ENCODE data around the gene SPON1. TPM values are rescaled to one million over a fixed set of nuclear protein-coding genes. Genes with fewer than 3 reads are reported as not detected.

The SPON1 gene
- total RNA-seq, 4 donors from 2014 or later = 42.6 to 74.0 (median 56.1) TPM

- no peaks in the 10 kb centered on the region for H3K36me3 ChIP-seq
- intact Hi-C loops (cut with DNase I; ENCODE audit: low total_unique reads) (no loop called here), in situ Hi-C loops (cut with MboI; ENCODE audit: low pct_ligation_motif_present in 1 of 4, low pct_unique_long_range_greater_than_20kb in 1 of 4, low sequenced_read_pairs in 3 of 4) (loop anchor here in 1 of 4 donors (25.0 kb wide), 1 partner anchor 491 kb away; no protein-coding TSS in a partner anchor)
- no peak overlapping the region for H3K4me3 ChIP-seq
- H3K9me3 ChIP-seq = no peaks in the 10 kb centered on the region
- no peak overlapping the region for H3K27ac ChIP-seq
- no peaks in the 10 kb centered on the region for H3K27me3 ChIP-seq
- no peak for DNase-seq
- TF ChIP-seq POLR2AphosphoS5 (IDR thresholded peaks at IDR 0.05) (no peak), POLR2A (IDR thresholded peaks at IDR 0.05) (no peak), EP300 (IDR thresholded peaks at IDR 0.05; ENCODE audit: low read depth) (no peak)
- TF ChIP-seq, protein P1, sequence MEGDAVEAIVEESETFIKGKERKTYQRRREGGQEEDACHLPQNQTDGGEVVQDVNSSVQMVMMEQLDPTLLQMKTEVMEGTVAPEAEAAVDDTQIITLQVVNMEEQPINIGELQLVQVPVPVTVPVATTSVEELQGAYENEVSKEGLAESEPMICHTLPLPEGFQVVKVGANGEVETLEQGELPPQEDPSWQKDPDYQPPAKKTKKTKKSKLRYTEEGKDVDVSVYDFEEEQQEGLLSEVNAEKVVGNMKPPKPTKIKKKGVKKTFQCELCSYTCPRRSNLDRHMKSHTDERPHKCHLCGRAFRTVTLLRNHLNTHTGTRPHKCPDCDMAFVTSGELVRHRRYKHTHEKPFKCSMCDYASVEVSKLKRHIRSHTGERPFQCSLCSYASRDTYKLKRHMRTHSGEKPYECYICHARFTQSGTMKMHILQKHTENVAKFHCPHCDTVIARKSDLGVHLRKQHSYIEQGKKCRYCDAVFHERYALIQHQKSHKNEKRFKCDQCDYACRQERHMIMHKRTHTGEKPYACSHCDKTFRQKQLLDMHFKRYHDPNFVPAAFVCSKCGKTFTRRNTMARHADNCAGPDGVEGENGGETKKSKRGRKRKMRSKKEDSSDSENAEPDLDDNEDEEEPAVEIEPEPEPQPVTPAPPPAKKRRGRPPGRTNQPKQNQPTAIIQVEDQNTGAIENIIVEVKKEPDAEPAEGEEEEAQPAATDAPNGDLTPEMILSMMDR (IDR thresholded peaks at IDR 0.05) = no peak
- peaks cover 0 to 11% (median 4%) of the 10 kb centered on the region in 4 donors for H3K4me1 ChIP-seq
- WGBS, 2 donors (ENCODE audit: low coverage in 1 of 2) = 78% methylated on average over 2 of the region's 2 CpGs; no CpG with 5 or more reads in 1 of the 2 donors
Measured at GRCh38 chr11:14253421-14253820, 290.9 kb downstream of the SPON1 start.

DNA sequence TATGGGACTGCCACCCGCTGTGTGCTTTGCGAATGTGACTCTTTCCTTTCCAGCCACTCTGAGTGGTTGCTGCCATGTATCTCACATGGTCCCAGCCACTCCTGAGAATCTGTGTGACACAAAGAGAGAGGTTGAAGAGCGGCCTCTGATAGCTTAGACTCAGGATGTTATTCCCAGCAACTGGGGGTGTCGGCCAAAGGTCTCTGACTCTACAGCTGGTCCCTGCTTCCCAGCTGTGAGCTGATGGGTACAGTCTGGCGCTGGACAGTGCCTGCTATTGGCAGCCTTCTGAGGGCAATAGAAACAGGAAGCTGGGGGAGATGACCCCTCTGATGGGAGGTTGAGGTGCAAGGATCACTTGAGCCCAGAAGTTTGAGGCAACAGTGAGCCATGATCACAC is 291.3 kb downstream of the SPON1 start:
- no peak for TF ChIP-seq POLR2AphosphoS5 (IDR thresholded peaks at IDR 0.05)
- TF ChIP-seq POLR2A (IDR thresholded peaks at IDR 0.05) = no peak
- no peak for TF ChIP-seq EP300 (IDR thresholded peaks at IDR 0.05; ENCODE audit: low read depth)
- TF ChIP-seq, protein P1 (IDR thresholded peaks at IDR 0.05) = no peak
- Histone ChIP-seq H3K27me3 (no peaks in the 10 kb centered on the region), H3K27ac (no peak overlapping the region), H3K9me3 (no peaks in the 10 kb centered on the region), H3K4me3 (no peak overlapping the region), H3K4me1 (peaks cover 0 to 15% (median 6%) of the 10 kb centered on the region in 4 donors), H3K36me3 (no peaks in the 10 kb centered on the region)
- intact Hi-C loops (cut with DNase I; ENCODE audit: low total_unique reads) (no loop called here), in situ Hi-C loops (cut with MboI; ENCODE audit: low pct_ligation_motif_present in 1 of 4, low pct_unique_long_range_greater_than_20kb in 1 of 4, low sequenced_read_pairs in 3 of 4) (loop anchor here in 1 of 4 donors (25.0 kb wide), 1 partner anchor 492 kb away; no protein-coding TSS in a partner anchor)
- no peak for DNase-seq
- 83% methylated on average over 5 of the region's 5 CpGs; no CpG with 5 or more reads in 1 of the 2 donors for WGBS, 2 donors (ENCODE audit: low coverage in 1 of 2)

DNA sequence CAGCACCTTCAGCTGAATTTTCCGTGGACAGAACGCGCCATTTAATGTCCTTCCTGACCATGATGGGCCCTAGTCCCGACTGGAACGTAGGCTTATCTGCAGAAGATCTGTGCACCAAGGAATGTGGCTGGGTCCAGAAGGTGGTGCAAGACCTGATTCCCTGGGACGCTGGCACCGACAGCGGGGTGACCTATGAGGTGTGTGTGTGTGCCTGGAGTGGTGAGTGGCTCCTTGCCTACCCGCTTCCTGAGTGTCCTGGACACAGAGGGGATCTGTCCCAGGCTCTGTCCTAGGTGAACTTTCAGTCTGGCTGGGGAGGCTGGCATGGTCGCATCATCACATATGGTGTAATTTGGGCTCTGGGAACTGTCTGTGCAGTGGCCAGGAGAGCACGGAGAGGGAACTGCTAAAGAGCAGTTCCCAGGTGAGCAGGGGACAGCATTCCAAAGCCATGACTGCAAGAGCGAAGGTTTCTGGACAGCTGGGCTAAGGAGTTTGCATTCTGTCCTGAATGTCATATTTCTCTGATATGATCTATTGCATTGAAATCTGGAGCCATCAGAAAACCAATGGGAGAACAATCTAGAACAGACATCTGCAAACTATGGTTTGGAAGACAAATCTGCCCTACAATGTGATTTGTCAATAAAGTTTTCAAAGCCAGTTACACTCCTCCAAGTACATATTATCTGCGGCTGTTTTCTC is 292.2 kb downstream of the SPON1 start:
- Histone ChIP-seq H3K4me3 (no peak overlapping the region), H3K36me3 (no peaks in the 10 kb centered on the region), H3K27me3 (no peaks in the 10 kb centered on the region), H3K4me1 (peaks cover 0 to 23% (median 14%) of the 10 kb centered on the region in 4 donors), H3K27ac (no peak overlapping the region), H3K9me3 (no peaks in the 10 kb centered on the region)
- WGBS, 2 donors (ENCODE audit: low coverage in 1 of 2) = 82 to 100% methylated on average over 1 to 13 of the region's 13 CpGs
- TF ChIP-seq, protein P1 (IDR thresholded peaks at IDR 0.05) = no peak
- intact Hi-C loops (cut with DNase I; ENCODE audit: low total_unique reads) = no loop called here
- in situ Hi-C loops (cut with MboI; ENCODE audit: low pct_ligation_motif_present in 1 of 4, low pct_unique_long_range_greater_than_20kb in 1 of 4, low sequenced_read_pairs in 3 of 4) = loop anchor here in 1 of 4 donors (25.0 kb wide), 1 partner anchor 492 kb away; no protein-coding TSS in a partner anchor
- DNase-seq = no peak

DNA sequence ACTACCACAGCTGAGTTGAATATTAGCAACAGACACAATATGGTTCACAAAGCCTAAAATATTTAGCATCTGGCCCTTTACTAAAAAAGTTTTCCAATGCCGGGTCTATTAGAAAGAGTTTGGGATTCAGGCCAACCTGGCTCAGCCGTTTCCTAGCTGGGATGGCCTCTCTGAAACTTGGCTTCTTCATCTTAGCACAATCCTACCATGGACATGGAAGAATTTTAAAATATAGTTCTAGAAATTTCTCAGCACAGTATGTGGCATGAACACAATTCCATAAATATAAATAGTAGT is 292.7 kb downstream of the SPON1 start:
- Histone ChIP-seq H3K4me3 (no peak overlapping the region), H3K4me1 (peaks cover 0 to 23% (median 15%) of the 10 kb centered on the region in 4 donors), H3K27me3 (no peaks in the 10 kb centered on the region), H3K9me3 (no peaks in the 10 kb centered on the region), H3K36me3 (no peaks in the 10 kb centered on the region), H3K27ac (no peak overlapping the region)
- WGBS, 2 donors (ENCODE audit: low coverage in 1 of 2) = 31 to 32% methylated on average over 2 of the region's 2 CpGs
- DNase-seq = no peak
- no peak for TF ChIP-seq EP300 (IDR thresholded peaks at IDR 0.05; ENCODE audit: low read depth)
- no peak for TF ChIP-seq POLR2AphosphoS5 (IDR thresholded peaks at IDR 0.05)
- TF ChIP-seq, protein P1 (IDR thresholded peaks at IDR 0.05) = no peak
- no peak for TF ChIP-seq POLR2A (IDR thresholded peaks at IDR 0.05)
- in situ Hi-C loops (cut with MboI; ENCODE audit: low pct_ligation_motif_present in 1 of 4, low pct_unique_long_range_greater_than_20kb in 1 of 4, low sequenced_read_pairs in 3 of 4) (loop anchor here in 1 of 4 donors (25.0 kb wide), 1 partner anchor 493 kb away; no protein-coding TSS in a partner anchor), intact Hi-C loops (cut with DNase I; ENCODE audit: low total_unique reads) (no loop called here)

Data from transverse colon (tissue), 4 donors.